Breast epithelium (tissue), 4 donors: ENCODE results near the gene IL22RA1. TPM values are rescaled to one million over a fixed set of nuclear protein-coding genes. Genes with fewer than 3 reads are reported as not detected.

Experiments used
- DNase-seq, 2 donors: peaks; one replicate each; pipeline ENCODE4 v3.0.0-alpha.2; 2019; ENCODE audit warnings: low spot score in 2 of 2
- H3K27ac ChIP-seq, 2 donors: fragments of 200-600 bp; sonication (generic) in 1 of 2; one replicate each; pipeline ENCODE4 v1.5.1; 2016 to 2019; ENCODE audit warnings: mild to moderate bottlenecking in 1 of 2
- H3K27me3 ChIP-seq, 2 donors: fragments of 200-600 bp; sonication (generic) in 1 of 2; one replicate each; pipeline versions ENCODE4 v1.5.1 to v1.6.0; 2017 to 2019; ENCODE audit warnings: control low read depth in 1 of 2, mild to moderate bottlenecking in 1 of 2
- H3K36me3 ChIP-seq: fragments of 200-600 bp; one replicate; pipeline ENCODE4 v1.5.1; 2019
- H3K4me1 ChIP-seq, 2 donors: fragments of 200-600 bp; sonication (generic); one replicate each; pipeline ENCODE4 v1.5.1; 2016 to 2019; ENCODE audit warnings: control low read depth in 1 of 2
- H3K4me3 ChIP-seq, 3 donors: fragments of 200-600 bp; sonication (generic); 1 replicate in 2 of 3; 2 replicates in 1 of 3; pipeline ENCODE4 v1.5.1; 2016 to 2019; ENCODE audit warnings: mild to moderate bottlenecking in 3 of 3, moderate library complexity in 2 of 3
- H3K9me3 ChIP-seq, 2 donors: fragments of 200-600 bp; sonication (generic) in 1 of 2; one replicate each; pipeline ENCODE4 v1.5.1; 2016 to 2019; ENCODE audit warnings: control low read depth in 1 of 2
- POLR2A ChIP-seq: fragments of 450-650 bp; IDR thresholded peaks from one replicate; pipeline ENCODE4 v1.6.1; 2016; ENCODE audit warnings: antibody characterized with exemption, mild to moderate bottlenecking, moderate library complexity
- POLR2AphosphoS5 ChIP-seq, 3 donors: sonication (generic); formaldehyde crosslinking; IDR thresholded peaks; one replicate each; pipeline ENCODE4 v1.6.1; 2017; ENCODE audit warnings: antibody characterized with exemption in 3 of 3
- intact Hi-C: fragments of 100-400 bp; cut with DNase I; formaldehyde crosslinking; loops from one replicate; pipeline ENCODE4 v1.15.1; 2023; ENCODE audit warnings: low total_unique reads
- total RNA-seq, 3 donors: library from RNA; depleted of rRNA; stranded (reverse); fragments of >200 nt; gene quantifications; one replicate each; pipeline ENCODE4 v1.1.0, GENCODE V29; 2016
- TF ChIP-seq, protein P1 (sequence below), 3 donors: fragments of 450-650 bp; IDR thresholded peaks; one replicate each; pipeline ENCODE4 v1.5.1; 2016 to 2017; ENCODE audit warnings: antibody characterized with exemption in 3 of 3, mild to moderate bottlenecking in 3 of 3, moderate library complexity in 3 of 3

The IL22RA1 gene
- total RNA-seq, 3 donors from 2014 or later, result 0.73 to 0.98 TPM; not detected in 1

DNA sequence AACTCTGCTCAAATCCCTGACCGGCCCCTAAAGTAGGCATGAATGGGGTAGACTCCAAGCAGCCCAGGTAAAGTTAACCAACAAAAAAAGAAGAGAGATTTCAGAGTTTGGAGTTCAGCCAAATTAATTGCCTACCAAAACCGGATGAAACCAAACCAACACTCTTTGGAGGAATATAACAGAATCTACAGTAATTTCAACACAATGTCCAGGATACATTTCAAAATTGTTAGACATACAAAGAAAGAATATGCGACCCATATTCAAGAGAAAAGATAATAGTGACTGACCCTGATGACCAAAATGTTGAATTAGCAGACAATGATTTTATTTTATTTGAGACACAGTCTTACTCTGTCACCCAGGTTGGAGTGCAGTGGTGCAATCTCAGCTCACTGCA is 12.6 kb downstream of the IL22RA1 start:
- no peak overlapping the region for H3K27ac ChIP-seq
- H3K36me3 ChIP-seq, result no peaks in the 10 kb centered on the region
- peaks cover 5 to 11% of the 10 kb centered on the region in 2 donors for H3K9me3 ChIP-seq
- intact Hi-C loops, result loop anchor here (5.0 kb wide), 1 partner anchor 762 kb away; no protein-coding TSS in a partner anchor
- DNase-seq, result no peak
- TF ChIP-seq, protein P1, sequence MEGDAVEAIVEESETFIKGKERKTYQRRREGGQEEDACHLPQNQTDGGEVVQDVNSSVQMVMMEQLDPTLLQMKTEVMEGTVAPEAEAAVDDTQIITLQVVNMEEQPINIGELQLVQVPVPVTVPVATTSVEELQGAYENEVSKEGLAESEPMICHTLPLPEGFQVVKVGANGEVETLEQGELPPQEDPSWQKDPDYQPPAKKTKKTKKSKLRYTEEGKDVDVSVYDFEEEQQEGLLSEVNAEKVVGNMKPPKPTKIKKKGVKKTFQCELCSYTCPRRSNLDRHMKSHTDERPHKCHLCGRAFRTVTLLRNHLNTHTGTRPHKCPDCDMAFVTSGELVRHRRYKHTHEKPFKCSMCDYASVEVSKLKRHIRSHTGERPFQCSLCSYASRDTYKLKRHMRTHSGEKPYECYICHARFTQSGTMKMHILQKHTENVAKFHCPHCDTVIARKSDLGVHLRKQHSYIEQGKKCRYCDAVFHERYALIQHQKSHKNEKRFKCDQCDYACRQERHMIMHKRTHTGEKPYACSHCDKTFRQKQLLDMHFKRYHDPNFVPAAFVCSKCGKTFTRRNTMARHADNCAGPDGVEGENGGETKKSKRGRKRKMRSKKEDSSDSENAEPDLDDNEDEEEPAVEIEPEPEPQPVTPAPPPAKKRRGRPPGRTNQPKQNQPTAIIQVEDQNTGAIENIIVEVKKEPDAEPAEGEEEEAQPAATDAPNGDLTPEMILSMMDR (IDR thresholded peaks at IDR 0.05), result no peak
- TF ChIP-seq POLR2AphosphoS5 (IDR thresholded peaks at IDR 0.05) (no peak), POLR2A (no peak)
- H3K4me1 ChIP-seq, result no peaks in the 10 kb centered on the region
- no peak overlapping the region for H3K4me3 ChIP-seq
- H3K27me3 ChIP-seq, result no peaks in the 10 kb centered on the region

DNA sequence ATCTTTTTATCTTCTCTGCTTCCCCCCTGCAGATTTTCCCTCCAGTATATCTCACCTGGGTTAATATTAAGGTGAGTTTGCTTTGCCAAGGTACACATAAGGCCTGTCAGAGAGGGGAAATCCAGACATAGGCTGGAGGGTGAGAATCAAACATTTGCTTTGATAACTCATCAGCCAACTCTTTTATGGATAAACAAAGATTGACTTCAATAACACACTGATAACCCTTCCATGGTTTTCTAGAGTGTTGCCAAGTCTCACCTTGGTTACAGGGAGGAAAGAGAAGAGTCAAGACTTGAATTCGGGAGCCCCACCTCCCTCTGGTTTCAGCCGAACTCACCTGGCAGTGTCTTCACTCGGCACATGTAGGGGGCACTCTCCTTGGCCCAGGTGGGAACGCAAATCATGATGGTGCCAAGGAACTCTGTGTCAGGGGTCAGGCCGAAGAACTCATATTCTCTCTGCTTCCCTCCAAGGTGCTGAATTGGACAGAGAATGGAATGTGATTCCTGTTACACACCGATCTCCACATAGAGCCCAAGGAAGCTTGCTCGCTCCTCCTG is 15.1 kb downstream of the IL22RA1 start:
- intact Hi-C loops, result no loop called here
- Histone ChIP-seq H3K27me3 (no peaks in the 10 kb centered on the region), H3K27ac (no peak overlapping the region), H3K9me3 (peaks cover 5 to 11% of the 10 kb centered on the region in 2 donors), H3K36me3 (no peaks in the 10 kb centered on the region), H3K4me1 (no peaks in the 10 kb centered on the region), H3K4me3 (no peak overlapping the region)
- DNase-seq, result no peak
- TF ChIP-seq POLR2A (no peak), POLR2AphosphoS5 (IDR thresholded peaks at IDR 0.05) (no peak)
- TF ChIP-seq, protein P1 (IDR thresholded peaks at IDR 0.05), result no peak

DNA sequence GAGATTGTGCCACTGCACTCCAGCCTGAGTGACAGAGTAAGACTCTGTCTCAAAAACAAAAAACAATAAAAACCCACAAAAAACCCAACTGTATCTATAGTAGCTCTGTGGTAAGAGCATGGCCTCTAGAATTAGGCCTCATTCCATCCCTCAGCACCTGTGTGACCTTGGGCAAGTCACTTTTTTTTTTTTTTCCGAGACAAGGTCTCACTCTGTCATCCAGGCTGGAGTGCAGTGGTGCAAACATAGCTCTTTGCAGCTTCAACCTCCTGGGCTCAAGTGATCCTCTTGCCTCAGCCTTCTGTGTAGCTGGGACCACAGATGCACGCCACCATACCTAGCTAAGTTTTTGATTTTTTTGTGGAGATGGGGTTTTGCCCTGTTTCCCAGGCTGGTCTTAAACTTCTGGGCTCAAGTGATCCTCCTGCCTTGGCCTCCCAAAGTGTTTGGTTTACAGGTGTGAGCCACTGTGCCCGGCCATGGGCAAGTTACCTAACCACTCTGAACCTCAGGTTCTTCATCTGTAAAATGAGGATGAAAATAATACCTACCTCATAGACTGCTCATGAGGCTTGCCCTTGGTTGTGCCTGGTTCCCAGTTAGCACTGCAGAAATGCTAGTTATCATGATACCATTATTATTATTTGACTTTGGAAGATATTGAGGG is 15.7 kb downstream of the IL22RA1 start:
- TF ChIP-seq, protein P1 (IDR thresholded peaks at IDR 0.05), result no peak
- TF ChIP-seq POLR2AphosphoS5 (IDR thresholded peaks at IDR 0.05) (no peak), POLR2A (no peak)
- H3K27ac ChIP-seq, result no peak overlapping the region
- H3K27me3 ChIP-seq, result no peaks in the 10 kb centered on the region
- no peaks in the 10 kb centered on the region for H3K4me1 ChIP-seq
- intact Hi-C loops, result no loop called here
- H3K4me3 ChIP-seq, result no peak overlapping the region
- no peaks in the 10 kb centered on the region for H3K36me3 ChIP-seq
- H3K9me3 ChIP-seq, result peaks cover 5 to 11% of the 10 kb centered on the region in 2 donors
- no peak for DNase-seq

DNA sequence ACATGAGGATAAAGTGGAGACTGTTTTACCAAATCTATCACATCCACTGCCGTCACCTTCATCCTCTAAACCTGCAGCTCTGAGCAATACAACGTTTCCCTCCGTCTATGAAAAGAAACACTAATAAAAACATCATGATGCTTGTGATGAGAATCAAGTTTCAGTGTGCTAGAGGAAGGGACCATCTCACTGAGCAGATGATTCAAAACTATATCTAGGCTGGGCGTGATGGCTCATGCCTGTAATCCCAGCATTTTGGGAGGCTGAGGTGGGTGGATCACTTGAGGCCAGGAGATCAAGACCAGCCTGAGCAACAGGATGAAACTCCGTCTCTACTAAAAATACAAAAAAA is 16.3 kb downstream of the IL22RA1 start:
- Histone ChIP-seq H3K9me3 (peaks cover 5 to 11% of the 10 kb centered on the region in 2 donors), H3K36me3 (no peaks in the 10 kb centered on the region), H3K27ac (no peak overlapping the region), H3K27me3 (no peaks in the 10 kb centered on the region), H3K4me1 (no peaks in the 10 kb centered on the region), H3K4me3 (no peak overlapping the region)
- DNase-seq, result no peak
- intact Hi-C loops, result no loop called here
- TF ChIP-seq, protein P1 (IDR thresholded peaks at IDR 0.05), result no peak
- no peak for TF ChIP-seq POLR2AphosphoS5 (IDR thresholded peaks at IDR 0.05)
- TF ChIP-seq POLR2A, result no peak

DNA sequence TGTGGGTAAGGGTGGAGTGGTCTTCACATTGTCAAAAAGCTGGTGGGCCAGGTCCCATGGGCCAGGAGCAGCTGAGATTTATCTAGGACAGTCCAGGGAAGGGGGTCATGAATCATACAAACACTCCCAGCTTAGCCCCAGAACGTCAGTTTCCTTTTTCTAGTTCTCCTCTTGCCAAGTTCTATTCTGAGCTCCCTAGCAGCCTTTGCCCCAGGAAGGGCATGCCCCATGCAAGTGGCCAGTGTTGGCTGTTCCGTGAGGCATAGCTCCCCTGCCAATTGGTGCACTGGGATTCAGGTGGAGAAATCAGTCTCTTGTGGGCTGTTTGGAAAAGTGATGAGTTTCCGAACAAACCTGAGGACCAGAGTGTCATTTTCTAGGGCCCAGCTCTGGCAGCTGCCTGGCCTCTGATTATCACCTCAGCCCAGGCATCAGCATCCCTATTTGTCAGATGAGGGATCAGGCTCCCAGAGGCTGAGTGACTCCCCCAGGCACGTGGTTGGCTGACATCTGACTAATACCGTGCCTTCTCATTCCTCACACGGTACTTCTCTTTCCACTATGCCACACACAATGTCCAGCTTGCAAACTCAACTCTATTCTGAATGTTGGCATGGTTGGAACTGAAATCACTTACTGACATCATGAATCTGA is 16.8 kb downstream of the IL22RA1 start:
- no peak for DNase-seq
- H3K4me3 ChIP-seq, result no peak overlapping the region
- no peaks in the 10 kb centered on the region for H3K36me3 ChIP-seq

More for the DNA sequence above, 16.8 kb downstream of the IL22RA1 start:
- intact Hi-C loops, result no loop called here
- Histone ChIP-seq H3K27me3 (no peaks in the 10 kb centered on the region), H3K4me1 (no peaks in the 10 kb centered on the region), H3K27ac (no peak overlapping the region), H3K9me3 (peaks cover 5 to 11% of the 10 kb centered on the region in 2 donors)
- TF ChIP-seq POLR2A, result no peak
- no peak for TF ChIP-seq POLR2AphosphoS5 (IDR thresholded peaks at IDR 0.05)
